T follicular helper cell (primary cell): Measurements from ENCODE around the gene NOL4L.

Experiments
- DNase-seq: peaks from one replicate; pipeline ENCODE4 v3.0.0-alpha.2; 2020; ENCODE audit warnings: low read depth
- total RNA-seq, 2 experiments: gene quantifications; one replicate each; lab custom pipeline; 2026; lab: John Stamatoyannopoulos, UW

Gene NOL4L, protein sequence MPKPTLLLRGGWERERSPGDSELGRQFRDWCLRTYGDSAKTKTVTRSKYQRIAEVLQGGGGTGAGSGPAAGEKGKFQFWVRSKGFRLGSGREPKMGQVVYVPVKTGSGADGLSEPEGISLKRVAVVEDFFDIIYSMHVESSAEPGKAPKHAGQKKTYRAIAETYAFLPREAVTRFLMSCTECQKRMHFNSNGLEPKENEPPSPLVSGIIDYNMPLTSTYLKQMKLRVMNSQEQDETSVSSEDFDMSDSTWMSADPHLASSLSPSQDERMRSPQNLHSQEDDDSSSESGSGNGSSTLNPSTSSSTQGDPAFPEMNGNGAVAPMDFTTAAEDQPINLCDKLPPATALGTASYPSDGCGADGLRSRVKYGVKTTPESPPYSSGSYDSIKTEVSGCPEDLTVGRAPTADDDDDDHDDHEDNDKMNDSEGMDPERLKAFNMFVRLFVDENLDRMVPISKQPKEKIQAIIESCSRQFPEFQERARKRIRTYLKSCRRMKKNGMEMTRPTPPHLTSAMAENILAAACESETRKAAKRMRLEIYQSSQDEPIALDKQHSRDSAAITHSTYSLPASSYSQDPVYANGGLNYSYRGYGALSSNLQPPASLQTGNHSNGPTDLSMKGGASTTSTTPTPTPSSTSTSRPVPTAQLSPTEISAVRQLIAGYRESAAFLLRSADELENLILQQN
- 7.1 to 57.3 reads per million in 2 experiments for total RNA-seq

- DNase-seq = peak; percentile 20
Observed at GRCh38 chr20:32585011-32585585, at the start of gene NOL4L. Gene NOL4L, minus strand, starts transcription at chr20:32585333. Its CDS starts 443 bp downstream, at chr20:32584890.

GRCh38 chr20:32634041-32634805 lies 49.1 kb upstream of the NOL4L start:
- no peak for DNase-seq

GRCh38 chr20:32632461-32633354 lies 47.6 kb upstream of the NOL4L start:
- no peak for DNase-seq

GRCh38 chr20:32631933-32632460 lies 46.9 kb upstream of the NOL4L start:
- no peak for DNase-seq

DNA sequence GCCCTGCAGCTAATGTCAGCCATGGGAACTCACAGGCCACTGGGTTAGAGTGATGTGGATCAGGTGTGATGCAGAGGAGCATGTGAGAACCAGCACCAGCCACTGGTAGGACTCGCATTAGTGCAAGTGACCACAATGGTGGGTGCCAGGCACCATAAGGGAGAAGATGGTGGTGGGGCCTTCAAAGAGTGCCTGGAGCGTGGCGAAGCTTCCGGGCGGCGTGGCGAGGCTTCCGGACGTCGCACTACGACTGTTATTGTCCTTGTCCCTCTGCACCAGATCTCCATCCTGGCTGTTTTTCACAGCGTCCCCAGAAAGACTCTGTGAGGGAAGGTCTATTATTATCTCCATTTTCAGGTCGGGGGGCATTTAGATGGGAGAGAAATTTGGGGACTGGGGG lies 44.7 kb upstream of the NOL4L start:
- no peak for DNase-seq

- no peak for DNase-seq
Observed at GRCh38 chr20:32628960-32629530, 43.9 kb upstream of the NOL4L start.

DNA sequence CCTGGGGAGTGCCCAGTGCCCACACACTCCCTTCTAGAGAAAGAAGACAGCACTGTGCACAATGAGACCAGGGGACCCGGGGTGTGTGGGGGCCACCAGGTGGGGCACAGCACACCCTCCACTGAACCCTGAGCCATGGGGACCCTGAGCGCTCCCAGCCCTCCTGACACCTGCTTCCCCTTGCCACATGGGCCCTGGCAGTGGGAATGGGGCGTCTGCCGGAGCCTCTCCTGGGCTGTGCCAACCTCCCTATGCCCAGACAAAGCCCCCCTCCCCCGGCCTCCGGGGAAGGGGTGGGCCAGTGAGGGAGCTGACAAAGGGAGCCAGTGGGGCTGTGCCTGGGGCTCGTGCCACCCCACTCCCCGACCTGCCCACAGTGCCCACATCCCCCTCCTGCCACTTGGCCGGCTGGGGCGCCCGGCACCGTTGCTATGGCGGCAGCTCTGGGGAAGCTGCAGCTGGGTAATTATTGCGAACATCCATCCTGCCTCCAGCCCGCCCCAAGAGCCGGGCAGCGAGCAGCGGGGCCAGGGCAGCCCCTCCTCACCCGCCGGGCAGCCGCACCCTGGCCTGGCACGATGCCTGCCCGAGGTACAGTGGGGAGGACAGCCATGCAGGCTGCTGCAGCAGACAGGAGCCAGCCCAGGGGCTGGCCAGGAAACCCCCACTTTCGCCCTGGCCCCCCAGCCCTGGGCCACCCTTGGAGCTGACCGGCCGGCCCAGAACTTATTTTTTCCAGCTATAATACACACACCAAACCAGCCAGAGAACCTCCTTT lies 41.9 kb upstream of the NOL4L start:
- no peak for DNase-seq

GRCh38 chr20:32626407-32626806 lies 41.3 kb upstream of the NOL4L start:
- no peak for DNase-seq

- no peak for DNase-seq
Observed at GRCh38 chr20:32625996-32626395, 40.9 kb upstream of the NOL4L start.

DNA sequence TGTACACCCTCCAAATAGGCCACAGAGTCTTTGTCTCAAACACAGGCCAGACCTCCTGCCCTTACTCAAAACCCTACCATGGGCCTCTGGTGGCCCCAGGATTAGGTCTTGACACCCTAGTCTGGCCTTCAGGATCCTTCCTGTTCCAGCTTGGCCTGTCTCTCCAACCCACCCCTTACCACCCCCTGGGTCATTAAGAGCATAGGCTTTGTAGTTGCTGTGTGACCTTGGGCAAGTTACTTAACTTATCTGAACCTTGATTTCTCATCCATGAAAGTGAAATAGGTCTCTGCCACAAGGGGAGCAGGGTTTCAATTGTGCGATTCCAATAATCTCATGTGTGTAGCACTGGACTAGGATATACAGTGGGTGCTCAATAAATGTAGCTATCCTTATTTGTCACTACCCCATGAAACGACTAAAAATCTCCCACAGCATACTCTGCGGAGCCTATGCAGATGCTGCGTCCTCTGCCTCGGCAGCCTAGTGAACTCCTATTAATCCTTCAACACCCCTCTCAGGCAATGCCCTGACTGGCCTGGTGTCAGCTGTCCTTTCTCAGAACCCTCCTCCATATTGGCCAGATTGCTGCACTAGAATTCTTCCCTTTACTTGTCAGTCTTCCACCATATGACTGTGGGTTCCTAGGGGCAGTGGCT lies 39.7 kb upstream of the NOL4L start:
- DNase-seq = no peak

DNA sequence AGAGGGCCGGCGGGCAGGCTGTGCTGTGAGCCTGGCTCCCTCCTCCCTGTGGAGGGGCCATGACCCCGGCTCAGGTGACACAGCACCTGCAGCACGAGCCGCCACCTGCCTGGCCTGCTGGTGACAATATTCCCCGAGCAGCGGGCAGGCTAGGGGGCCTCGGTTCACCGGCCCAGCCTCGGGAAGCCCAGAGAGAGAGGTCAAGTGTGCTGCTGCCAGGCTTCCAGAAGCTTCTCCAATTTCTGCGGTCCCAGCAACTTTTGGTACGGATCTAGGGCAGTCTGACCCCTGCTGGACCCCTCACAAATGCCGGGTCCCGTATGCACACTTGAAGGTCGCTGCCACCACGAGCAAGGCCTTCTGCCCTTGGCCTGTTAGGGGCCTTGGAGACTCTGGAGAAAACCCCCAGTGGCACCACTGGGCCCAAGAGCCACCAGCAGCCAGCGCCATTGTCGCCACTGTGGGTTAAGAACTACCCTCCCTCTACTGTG lies 38.6 kb upstream of the NOL4L start:
- DNase-seq = no peak

DNA sequence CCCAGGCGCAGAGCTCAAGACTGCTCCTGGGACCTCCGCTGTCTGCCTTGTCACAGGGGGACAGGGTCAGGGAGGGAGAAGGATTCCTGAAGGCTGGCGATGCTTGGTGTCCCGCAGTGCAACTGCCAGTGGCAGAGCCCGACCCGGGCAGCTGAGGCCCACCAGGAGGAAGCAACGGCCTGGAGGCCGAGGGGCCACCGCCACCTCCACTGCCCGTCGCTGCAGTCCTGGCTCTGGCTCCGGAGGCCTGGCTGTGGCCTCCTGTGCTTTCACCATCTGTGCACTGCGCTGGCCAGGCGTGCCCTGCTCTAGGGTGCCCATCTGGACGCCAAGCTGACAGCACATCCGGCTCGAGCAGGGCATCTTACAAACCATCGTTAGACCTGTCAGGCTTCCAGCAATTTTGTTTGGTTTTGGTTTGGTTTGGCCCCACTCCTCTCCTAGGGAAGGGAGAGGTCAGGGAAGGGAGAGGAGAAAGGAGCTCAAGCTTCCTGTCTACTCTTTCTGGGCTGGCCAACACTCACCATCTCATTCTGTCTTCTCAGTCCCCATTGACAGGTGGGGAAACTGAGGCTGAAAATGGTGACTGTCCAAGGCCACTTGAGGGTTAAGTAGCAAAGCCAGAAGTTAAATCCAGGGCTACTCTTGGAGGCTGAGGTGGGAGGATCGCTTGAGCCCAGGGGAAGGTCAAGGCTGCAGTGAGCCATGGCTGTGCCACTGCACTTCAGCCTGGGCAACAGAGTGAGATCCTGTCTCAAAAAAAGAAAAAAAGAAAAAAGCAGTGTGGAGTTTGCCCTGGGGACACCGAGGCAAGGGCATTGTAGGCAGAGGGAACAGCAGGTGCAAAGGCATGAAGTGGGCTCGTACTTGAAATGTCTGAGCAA lies 37.7 kb upstream of the NOL4L start:
- no peak for DNase-seq

- DNase-seq = no peak
Observed at GRCh38 chr20:32621891-32622584, 36.9 kb upstream of the NOL4L start.

GRCh38 chr20:32621071-32621890 lies 36.1 kb upstream of the NOL4L start:
- no peak for DNase-seq

- no peak for DNase-seq
Observed at GRCh38 chr20:32619586-32619985, 34.5 kb upstream of the NOL4L start.

- no peak for DNase-seq
Observed at GRCh38 chr20:32614772-32615171, 29.6 kb upstream of the NOL4L start.
